B cell (primary cell): ENCODE measurements around the gene APLP2.

Source experiments
- EZH2 ChIP-seq: IDR thresholded peaks from 2 replicates; pipeline ENCODE4 v1.6.1; 2012; ENCODE audit warnings: borderline replicate concordance, low read depth, mild to moderate bottlenecking, moderate library complexity, low read length; ENCODE audit not compliant: insufficient read depth, poor library complexity, severe bottlenecking
- TF ChIP-seq, protein P1 (sequence below): fragments of 200-600 bp; IDR thresholded peaks from one replicate; pipeline ENCODE4 v1.8.0; 2022; ENCODE audit warnings: antibody characterized with exemption, mild to moderate bottlenecking

DNA sequence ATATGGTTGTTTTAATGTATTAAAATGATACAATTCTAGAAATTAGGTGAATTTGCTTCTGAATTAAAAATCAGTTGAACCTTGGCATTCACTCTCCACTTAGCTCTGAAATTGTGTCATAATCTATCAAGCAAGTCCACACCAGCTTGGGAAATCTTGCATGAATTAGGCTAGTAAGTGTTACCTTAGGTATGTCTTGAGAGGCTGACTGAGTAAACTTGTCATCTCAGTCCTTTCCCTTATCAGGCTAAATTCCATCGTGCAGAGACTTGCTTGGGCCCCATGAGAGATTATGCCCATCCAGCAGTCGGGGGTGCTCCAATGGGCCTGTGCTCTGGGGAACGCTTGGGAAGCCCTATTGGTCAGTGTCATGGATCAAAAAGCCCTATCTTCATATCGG, 55.9 kb downstream of the APLP2 start:
- TF ChIP-seq, protein P1, sequence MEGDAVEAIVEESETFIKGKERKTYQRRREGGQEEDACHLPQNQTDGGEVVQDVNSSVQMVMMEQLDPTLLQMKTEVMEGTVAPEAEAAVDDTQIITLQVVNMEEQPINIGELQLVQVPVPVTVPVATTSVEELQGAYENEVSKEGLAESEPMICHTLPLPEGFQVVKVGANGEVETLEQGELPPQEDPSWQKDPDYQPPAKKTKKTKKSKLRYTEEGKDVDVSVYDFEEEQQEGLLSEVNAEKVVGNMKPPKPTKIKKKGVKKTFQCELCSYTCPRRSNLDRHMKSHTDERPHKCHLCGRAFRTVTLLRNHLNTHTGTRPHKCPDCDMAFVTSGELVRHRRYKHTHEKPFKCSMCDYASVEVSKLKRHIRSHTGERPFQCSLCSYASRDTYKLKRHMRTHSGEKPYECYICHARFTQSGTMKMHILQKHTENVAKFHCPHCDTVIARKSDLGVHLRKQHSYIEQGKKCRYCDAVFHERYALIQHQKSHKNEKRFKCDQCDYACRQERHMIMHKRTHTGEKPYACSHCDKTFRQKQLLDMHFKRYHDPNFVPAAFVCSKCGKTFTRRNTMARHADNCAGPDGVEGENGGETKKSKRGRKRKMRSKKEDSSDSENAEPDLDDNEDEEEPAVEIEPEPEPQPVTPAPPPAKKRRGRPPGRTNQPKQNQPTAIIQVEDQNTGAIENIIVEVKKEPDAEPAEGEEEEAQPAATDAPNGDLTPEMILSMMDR, result no peak
- no peak for TF ChIP-seq EZH2
